Cerebellar cortex (tissue), 1 donor: ENCODE data around the gene MKNK1.

Source experiments
- DNase-seq: peaks from one replicate; pipeline ENCODE4 v3.0.0-alpha.2; 2015; ENCODE audit warnings: low spot score

Gene MKNK1

DNA sequence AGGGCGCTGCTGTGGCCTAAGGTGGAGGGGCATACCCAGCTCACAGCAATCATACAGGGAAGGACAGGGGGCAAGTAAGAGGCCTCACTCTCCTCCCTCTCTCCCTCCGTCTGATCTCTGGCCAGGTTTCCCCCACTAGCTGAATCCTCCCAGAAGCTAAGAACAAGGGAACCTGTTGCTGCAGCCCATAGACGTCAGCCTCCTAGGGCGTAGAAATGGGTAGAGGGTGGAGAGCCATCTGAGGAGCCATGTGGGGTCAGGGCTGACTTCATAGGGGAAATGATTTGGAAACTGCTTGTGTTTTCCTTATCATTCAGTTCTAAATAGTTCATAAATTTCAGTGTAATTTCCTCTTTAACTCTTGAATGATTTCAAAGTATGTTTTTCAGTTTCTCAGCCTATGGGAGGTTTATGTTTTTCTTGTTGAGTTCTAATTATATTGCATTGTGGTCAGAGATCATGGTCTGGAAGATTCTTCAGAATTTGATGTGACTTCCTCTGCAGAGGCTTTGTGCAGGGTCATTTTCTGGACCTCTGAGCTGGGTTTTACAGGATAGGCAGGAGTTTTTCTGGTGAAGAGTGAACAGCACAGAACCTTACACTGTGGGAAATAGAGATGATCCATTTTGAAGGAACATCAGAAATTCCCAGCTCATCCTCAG, 14.8 kb upstream of the MKNK1 start:
- DNase-seq = no peak

DNA sequence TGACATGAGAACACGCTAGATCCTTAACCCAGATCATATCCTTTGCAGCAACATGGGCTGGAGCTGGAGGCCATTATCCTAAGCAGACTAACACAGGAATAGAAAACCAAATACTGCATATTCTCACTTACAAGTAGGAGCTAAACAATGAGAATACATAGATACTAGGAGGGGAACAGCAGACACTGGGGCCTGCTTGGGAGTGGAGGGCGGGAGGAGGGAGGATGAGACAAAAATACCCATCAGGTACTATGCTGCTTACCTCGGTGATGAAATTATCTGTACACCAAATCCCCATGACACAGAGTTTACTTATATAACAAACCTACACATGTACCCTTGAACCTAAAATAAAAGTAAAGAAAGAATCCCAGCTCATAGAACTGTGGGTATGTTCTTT, 13.8 kb upstream of the MKNK1 start:
- no peak for DNase-seq

DNA sequence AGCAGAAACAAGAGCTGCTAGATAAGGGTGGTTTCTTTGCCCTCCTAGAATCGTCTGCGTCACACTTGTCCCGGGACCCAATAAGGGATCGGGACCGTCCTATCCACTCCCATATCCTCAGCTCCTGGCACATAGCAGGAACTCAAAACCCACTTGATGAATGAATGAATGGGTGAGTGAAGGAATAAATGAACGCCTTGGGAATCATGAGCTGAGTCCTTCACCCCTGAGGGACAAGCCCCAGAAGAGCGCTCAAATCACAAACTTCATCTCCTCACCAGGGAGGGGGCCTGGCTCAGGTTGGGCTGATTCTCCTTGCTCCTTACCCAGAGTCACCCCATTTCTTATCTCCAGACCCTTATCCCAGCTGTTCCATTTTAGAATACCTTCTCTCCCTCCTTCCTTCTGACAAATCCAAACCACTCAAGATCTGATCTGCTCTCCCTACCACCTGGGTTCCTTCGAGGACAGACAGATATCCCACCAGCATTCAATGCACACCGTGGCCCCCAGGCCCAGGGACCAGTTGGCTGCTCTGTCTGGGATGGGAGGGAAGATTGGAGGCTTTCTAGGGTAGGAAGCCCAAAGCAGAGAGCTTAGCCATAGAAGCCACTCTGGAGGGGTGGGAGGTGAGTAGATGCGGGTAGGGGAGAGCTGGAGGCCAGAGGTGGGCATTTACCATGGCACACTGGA, 13.2 kb upstream of the MKNK1 start:
- no peak for DNase-seq

DNA sequence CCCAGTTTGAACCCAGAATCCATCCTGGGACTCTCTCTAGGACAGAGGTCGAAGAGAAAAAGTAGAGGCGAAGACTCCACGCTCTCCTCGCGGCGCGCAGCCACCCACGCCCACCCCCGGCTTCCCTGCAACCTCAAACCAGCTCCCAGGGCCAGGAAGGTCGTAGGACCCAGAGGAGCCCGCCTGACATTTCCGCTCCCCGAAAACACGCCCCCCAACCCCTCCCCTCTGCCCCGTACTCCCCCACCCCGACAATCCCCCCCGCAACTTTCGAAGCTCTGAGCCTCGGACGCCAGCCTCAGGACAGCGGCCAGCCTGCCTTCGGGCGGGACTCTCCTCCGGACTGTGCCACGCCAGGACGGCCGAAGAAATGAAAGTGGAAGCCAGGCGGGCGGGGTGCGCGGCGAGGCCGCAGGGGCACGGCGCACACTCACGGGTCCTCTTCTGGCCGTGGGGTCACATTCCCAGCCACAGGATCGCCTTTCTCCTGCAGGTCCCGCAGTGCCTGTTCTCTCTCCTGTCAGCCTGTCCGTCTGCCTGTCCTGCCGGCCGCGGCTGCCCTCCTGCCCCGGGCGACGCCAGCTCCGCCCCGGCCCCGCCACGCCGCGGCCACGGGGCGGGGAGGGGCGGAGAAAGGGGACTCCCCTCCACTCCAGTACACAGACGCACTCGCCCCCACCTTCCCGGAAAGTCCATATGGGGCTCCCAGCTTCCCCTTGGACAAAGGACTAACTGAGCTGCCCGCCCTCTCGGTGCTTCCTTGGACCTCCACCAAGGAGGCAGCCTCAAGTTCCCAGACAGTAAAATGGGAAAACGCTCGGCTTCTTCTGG, 12.4 kb upstream of the MKNK1 start, which contains the start of gene MOB3C:
Gene MOB3C (minus strand): TSS at position 535 of the 831 bp plus-strand sequence. CDS start 3,490 bp downstream, outside the sequence.
- peak; percentile 93 for DNase-seq

DNA sequence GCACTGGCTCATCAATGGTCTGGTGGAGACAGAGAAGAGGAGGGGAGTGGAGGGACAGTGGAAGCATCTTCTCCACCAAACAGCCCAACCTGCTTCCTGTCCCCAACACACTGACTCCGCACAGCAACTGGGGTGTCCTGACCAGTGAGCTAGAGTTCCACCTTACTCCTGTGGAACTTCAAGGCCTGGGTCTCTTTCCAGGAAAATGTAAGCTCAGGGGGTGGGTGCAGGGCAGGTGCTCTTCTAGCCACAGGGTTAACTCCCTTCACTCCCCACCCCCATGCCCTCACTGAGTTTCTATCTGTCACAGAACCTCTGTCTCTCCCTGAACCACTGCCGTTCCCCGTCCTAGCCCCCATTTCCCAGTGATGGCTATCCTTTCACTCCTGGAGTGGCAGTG, 11.7 kb upstream of the MKNK1 start:
- no peak for DNase-seq

DNA sequence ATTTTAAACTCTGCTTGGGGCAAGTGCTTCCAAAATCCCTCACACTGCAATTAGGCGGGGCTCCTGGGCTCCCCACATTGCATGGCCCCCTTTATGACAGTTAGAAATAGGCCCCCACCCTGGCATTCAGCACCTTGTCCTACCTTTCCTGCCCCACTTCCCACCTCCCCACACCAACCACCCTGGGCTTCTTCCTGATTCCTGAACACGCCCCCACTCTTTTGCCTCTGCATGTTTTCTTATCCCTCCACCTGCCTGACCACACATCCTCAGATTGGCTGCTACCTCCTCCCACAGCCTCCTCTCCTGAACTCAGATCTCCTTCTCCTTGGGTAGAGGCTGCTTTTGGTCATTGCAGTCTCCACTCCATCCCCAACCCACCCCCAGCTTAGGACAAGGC, 11.0 kb upstream of the MKNK1 start:
- no peak for DNase-seq

DNA sequence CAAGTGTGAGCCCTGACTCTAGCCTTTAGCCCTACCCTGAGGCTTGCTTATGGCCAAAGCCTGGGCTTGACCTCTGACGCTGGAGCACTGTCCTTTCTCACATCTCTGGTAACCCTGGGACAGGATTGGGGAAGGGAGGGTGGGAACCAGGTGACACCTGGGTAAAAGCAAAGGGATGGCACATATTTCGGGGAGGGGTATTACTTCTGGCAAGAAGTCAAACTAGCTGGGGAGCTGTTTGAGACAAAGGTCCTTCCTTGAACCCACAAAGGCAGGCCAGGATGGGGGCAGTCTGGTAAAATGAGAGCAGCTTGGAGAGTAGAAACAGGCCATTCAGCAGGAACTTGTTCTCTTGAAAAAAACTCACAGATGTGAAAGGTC, 10.5 kb upstream of the MKNK1 start:
- no peak for DNase-seq

DNA sequence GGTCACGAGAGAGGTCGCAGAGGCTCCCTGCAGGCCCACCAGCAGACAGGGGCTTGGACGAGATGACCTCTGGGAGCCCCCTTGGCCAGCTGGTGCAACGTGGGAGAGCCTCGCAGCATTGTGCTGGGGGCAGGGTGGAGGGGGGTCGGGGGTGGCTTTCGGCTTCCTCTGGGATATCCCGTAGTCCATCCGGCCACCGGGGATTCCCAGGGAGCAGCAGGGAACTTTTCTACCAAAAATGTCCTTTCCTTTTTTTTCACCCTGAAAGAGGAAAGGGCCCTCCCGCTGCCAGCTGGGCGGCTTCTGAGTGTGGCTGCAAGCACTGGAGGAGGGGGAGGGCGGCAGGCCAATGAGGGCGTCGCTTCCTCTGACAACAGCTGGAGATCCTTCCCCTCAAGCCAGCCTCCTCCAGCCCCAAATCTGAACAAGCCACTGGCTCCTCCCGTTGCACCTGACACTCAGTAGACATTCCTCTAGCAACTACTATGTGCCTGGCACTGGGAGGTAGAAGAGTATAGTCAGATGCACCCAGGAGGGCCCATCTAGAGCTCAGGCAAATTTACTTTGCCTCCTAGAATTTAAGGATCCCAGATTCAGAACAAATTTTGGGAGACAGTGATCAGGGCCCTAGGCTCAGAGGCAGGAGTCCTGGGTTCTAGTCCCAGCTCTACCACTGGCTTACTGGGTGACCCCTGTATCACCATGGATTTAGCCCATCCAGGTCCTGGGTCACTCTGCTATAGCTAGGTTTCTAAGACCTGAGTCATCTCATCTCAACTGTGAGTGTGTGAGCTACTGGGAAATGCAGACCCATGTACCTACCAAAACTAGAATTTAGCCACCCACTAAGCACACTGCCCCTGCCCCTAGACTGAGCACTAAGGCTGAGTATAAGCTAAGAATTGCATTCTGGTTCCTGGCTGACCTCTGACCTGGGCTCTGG, 9.9 kb upstream of the MKNK1 start:
- peak; percentile 27 for DNase-seq

DNA sequence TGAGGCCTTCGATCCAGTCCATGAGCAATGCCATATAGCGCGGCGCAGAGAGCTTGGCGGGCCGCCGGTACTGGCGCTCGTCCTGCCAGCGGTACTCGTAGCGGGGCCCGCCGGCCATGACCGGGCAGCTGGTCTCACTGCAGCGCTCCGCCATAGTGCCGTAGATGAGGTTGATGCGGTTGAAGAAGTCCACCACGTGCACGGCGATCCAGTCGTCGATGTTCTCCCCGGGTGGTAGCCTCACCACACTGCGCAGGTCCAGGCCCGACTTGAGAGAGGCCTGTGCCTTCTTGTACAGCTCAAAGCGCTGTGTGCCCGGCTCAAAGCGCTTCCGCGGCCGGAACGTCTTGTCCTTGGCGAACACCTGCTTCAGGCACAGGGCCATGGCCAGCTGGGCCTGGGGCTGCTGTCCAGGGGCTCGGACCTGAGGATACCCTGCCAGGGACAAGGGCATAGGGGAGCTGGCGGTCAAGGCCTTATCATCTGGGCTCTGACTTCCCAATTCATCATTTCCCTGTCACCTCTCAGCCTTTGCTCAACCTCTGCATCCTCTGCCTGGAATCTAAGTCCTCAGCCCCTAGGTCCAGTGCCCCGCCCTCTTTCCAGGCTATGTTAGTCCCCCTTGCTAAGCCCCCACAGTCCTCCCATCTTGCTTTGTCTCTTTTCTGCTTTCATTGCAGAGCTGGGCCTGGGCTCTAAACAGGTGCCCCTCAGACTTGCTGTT, 9.0 kb upstream of the MKNK1 start:
- DNase-seq = peak; percentile 40

DNA sequence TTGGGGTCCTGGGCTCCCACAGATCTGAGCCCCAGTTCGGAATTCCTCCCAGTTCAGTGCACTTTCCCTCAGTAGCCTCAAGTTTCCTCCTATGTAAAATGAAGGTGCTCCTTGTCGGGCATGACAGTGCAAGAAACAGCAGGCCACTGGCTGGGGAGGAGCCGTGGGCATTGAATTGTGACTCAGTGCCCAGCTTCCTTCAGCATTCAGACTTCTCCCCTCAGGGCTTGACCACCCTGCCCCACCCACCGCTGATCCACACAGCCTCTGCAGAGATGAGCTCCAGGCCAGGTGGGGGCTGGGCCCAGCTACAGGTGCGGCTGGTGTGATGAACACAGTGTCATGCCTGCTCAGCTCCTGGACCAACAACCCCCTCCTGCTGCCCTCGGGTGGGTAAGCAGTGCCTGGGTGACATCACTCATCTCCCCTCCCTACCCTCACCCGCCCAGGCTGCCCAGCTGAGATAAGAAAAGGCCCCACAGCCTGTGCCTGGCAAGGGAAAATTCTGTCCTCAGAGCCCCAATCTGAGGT, 7.7 kb upstream of the MKNK1 start:
- DNase-seq = no peak

DNA sequence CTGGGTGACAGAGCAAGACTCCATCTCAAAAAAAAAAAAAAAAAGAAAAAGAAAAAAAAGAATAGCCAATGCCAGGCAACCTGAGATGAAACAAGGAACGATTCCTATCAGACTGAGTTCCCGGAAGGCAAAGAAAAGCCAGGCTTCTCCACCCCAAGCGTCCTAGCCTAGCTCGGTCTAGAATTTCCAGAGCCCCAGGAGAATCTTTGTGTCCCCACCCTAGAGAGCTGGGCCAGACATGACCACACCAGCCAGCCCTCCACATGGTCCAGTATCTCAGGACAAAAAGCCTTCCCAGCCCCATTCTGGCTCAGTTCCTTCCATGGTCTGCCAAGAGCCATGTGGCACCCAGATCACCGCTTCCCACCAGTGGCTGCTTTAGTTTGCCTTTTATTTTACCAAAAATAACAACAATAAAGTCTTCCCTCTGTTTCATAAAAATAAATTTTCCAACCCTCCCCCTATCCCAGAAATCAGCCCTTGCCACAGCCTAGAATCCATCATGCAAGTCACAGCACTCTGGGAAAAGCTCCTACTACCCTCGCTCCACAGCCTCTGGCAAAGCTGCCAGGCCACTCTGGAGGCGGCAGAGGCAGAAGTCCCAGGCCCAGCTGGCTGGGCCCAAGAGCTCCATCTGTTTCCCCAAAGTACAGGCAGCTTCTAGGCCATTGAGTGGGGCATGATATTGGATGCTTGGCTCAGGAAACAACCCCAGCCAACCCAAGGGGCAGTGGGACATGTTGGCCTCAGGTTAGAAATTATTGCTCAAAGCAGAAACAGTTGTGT, 3.5 kb upstream of the MKNK1 start:
- peak; percentile 82 for DNase-seq

DNA sequence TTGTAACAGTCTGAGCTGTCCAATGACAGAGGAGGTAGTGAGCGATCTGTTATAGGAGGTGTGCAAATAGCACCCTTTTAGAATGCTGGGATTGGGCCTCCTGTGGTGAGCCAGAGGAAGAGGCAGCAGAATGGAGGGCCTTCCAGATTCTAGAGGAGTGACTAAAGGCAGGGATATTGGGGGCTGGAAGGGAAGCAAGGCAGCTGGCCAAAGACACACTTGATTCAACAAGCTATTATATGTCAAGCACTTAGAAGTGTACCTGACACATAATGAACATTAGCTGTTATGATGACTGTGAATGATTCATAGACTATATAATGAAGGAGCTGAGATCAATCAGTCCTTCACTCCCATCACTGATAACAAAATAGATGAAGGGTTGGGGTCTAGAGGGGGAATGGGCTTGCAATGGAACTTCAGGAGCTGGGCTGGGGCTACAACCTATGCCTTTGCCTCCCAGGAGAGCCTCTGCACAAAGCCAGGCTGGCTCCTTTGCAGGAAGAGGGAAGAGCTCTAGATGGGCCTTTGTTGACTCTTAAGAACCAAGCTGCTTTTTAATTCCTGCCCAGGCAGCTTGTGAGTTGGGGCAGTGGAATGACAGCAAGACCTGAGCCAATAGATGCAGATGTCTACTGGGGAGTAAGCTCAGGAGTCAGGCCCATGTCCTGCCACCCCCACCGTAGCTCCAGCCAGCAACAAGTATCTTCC, 2.3 kb upstream of the MKNK1 start:
- no peak for DNase-seq

DNA sequence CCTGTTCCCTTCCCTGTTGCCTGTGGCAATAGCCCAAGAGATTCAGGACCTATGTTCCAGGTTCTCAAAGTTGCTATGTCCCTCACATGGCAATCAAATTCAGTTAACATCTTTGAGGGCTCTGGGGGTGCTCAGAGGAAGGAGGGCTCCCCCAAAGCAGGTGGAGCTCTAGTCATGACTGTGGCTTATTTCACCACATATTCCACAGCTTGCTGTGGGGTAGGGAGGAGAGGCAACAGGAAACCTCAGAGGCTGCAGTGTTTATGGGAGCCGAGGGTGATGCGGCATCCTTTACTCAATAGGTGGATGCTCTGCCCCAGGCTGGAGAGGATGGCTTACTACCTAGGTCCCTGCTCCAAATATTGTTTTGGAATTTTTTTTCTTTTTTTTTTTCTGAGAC, 1.2 kb upstream of the MKNK1 start:
- no peak for DNase-seq

DNA sequence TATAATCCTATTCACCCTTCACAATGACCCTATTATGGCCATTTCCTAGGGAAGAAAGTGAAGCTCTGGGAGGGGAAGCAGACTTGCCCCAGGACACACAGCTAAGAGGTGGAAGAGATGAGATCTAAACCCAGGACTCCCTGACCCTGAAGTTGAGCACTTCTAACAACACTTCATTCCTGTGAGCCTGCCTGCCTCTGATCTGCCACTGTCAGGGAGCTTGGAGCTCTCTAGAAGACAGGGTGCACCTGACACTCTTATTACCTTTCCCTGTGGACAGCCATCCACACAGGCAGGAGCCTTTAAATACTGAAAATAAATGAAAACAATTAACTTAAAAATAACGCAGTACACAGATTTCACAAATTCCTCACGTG, 599 bp downstream of the MKNK1 start:
- DNase-seq = peak; percentile 40

DNA sequence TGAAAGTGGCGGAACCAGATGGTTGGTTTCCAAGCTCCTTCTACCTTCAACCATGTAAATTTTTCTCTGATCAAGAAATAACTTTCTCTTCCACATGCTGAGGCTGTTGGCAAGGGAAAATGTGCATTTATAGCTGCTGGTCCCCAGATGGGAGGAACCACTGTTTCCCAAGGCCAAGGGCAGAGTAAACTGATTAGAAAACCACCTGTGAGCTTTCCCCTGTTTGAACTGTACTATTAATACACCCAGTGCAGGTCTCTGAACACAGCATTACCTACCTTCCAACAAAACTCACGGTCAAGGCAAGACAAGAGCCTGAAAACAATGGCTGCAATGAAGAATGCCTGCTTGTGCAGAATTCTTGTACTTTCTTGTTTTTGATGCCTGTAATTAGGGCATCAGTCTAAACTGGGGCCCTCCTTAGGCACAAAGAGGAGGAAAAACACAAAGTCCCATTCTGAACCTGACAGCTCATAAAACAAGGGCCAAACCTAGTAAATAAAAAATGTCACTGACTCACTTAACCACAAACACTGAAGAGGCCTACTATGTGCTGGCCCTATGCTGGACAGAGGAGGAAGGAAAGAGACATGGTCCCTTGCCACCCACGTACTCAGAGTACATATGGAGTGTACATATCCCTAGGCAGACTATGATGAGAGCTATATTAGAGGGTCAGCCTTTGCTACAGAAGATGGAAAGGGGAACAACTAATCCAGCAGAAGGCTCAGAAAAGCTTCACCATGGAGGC, 2.6 kb downstream of the MKNK1 start:
- DNase-seq = no peak

DNA sequence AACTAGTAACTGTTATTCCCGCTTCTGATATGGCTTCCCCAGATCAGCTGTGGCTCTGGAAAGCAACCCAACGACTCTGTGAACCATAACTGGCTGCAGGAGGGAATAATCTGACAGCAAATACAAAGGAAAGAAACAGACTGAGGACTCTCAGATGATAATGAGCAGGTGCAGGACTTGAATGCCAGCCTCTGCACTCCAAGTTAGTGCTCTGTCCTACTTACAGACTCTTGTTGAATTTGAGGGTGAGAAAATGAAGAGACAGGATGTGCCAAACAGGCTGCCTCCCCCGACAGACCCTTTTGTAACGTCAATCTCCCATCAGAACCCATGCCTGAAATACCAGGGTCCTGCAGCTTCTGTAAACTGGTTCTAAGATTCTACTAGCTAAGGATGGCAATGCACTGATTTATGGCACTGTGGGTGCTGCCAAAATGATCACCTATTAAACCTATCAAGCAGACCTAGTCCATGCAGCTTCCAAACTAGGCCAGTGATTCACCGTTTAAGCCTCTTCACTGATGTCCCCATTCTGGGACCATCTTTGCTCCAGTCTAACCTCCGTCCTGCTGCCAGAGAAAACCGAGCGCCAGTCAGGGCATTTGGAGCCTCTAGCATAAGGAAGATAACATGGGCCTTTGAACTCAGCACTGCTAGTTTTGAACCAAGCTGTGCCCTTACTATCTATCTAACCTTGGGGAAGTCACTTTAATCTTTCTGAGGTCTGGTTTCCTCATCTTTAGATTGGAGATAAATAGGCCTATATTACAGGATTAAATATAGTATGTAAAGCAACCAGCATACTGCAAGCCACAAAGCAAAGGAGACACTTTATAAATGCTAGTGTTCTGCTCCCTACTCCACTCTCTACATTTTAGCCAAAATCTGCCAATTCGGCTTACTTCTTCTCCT, 4.8 kb downstream of the MKNK1 start:
- DNase-seq = no peak

DNA sequence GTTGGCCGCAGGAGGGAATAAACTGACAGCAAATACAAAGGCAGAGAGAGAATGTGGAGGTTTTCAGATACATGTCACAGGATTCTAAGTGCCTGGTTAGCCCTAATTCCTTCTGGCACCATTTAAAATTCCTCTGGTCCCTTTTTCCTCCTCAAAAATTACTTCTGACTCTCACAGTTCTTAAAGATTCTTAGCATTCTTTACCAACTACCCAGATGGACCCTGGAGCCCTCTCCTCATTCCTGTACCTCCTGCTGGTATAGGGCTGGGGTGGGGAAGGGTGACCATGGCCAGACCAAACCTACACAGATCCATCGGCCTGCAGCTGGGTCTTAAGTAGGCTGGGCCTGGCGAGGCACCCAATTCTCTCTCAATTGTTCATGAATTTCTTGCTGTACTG, 7.2 kb downstream of the MKNK1 start:
- no peak for DNase-seq

DNA sequence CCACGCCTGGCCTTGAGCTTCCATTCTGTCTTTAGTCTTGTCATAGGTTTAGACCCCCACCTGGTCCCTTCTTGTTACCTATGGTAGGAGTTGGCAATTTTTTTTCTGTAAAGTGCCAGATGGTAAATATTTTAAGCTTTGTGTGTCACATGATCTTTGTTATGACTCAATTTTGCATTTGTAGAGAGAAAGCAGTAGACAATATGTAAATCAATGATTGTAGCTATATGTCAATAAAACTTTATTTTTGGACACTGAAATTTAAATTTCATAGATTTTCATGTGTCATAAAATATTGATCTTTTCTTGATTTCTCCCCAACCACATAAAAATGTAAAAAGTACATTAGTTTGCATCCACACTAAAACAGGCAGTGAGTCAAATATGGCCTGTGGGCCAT, 8.0 kb downstream of the MKNK1 start:
- no peak for DNase-seq
